Left hindlimb (tissue), 1 donor: ENCODE results near the gene FAM237A.

Source experiments
- DNase-seq: peaks from one replicate; pipeline ENCODE4 v3.0.0-alpha.2; 2018

Gene FAM237A

DNA sequence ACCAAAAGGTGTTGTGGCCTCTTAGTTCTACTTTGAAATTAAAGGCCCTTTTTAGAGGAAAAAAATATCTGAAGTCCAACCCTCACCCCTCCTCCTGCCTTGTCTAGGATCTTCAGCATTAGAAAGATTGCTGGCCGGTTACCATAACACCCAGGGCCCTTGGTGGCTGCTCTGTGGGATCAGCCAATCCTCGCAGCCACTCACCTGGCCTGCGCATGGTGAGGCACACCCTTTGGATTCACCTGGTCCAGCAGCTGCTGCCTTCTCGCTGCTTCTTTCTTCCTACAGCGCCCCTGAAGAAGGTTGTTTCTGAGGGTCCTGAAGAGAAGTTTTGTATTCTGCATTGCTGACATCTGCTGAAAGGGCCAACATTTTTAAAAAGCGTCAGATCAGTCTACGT, 50.7 kb downstream of the FAM237A start:
- no peak for DNase-seq

DNA sequence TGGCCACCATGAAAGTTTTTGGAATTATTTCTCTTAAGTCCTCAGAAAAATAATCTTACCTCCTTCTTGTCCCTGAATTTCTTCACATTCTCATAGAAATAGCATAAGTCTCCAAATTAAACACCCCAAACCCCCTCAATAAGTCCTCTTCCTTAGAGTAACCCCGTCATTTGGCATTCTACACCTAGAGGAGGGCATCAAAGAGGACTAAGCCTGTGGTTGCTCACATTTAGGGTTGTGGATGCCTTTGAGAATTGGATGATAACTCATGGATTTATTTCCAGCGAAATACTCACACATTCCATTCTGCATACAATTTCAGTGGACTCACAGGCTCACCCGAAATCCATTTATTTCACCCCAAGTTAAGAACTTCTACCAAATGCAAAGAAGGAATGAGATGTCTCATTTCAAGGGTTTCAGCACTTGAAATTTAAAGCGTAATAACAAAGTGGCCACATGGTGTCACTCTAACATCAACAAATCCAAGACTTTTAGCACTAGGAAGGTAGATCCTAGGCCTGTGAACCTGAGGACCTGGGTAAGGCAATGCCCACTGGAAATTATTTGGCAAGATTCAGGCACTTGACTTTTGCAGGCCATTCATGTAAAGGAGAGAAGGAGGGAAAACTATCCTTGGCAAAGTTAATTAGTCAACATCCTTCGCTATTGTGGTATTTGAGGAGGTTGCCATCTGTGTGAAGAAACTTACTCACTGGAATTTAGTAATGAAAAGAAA, 51.3 kb downstream of the FAM237A start:
- no peak for DNase-seq

DNA sequence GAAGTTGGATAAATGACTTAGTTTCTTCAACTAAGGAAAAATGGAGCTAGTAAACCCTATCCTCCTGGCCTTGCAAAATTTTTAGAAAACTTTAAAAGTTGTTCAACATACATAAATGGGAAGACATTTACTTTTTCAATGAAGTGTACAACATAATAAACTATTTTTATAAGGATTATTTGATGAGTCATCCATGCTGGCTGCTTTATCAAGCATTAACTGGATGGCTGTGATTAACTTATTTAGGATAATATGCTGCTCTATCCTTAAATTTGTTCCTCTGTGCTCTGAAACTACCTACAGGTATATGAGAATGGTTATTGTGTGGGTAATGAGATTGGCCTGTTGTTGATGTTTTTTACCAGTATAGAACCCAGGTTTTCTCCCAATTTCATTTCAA, 54.6 kb downstream of the FAM237A start:
- DNase-seq = no peak

DNA sequence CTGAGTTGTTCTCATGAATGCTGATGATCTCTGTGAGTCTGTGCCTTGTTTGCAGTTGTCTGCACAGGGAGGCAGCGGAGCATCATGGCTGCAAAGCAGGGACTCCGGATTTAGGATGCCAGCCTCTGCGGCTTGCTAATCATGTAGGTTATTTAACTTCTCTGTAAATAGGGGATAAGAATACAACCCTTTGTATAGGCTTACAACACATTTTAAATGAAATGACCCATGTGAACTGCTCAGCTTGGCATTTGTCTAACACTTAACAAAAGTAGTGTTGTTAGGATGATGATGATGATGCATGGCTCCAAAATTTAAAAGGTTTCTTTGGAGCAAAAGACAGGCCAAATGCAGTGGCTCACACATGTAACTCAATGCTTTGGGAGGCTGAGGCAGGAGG, 56.5 kb downstream of the FAM237A start:
- DNase-seq = no peak
